HL-60 (cell line): ENCODE results near the gene ALX4.

Source experiments
- DNase-seq, 2 experiments: peaks; one replicate each; pipeline ENCODE4 v3.0.0-alpha.2; 2010 to 2020; ENCODE audit warnings: low read depth in 1 of 2, low spot score in 1 of 2
- H3K27ac ChIP-seq: fragments of 250-450 bp; sonication (Bioruptor Pico); replicated peaks from 2 replicates; pipeline ENCODE4 v1.5.1; 2020; ENCODE audit warnings: mild to moderate bottlenecking, moderate library complexity
- H3K27me3 ChIP-seq: fragments of 250-450 bp; sonication (Bioruptor Pico); 2 replicates; pipeline ENCODE4 v1.5.1; 2021; ENCODE audit warnings: mild to moderate bottlenecking, moderate library complexity; ENCODE audit not compliant: insufficient read depth, poor library complexity, severe bottlenecking
- H3K4me3 ChIP-seq: replicated peaks from 2 replicates; pipeline ENCODE4 v1.5.1; 2011; ENCODE audit warnings: mild to moderate bottlenecking, control low read depth, low read length; ENCODE audit not compliant: insufficient read depth
- CTCF ChIP-seq: IDR thresholded peaks from one replicate; pipeline ENCODE4 v1.5.1; 2011; ENCODE audit warnings: low read length, control low read depth, inconsistent platforms; ENCODE audit not compliant: insufficient read depth
- GABPA ChIP-seq: IDR thresholded peaks from 2 replicates; pipeline ENCODE4 v1.6.1; 2012; ENCODE audit warnings: low read depth
- POLR2AphosphoS5 ChIP-seq: IDR thresholded peaks from 2 replicates; pipeline ENCODE4 v1.6.1; 2012; ENCODE audit warnings: low read depth
- REST ChIP-seq: IDR thresholded peaks from 2 replicates; pipeline ENCODE4 v1.6.1; 2012; ENCODE audit warnings: low read depth; ENCODE audit not compliant: insufficient replicate concordance
- SPI1 ChIP-seq: IDR thresholded peaks from 2 replicates; pipeline ENCODE4 v1.6.1; 2012; ENCODE audit warnings: low read depth, mild to moderate bottlenecking, borderline replicate concordance

Gene ALX4

GRCh38 chr11:44318369-44318768 is 8.4 kb upstream of the ALX4 start:
- no peak for TF ChIP-seq POLR2AphosphoS5
- no peak for TF ChIP-seq REST
- no peak for TF ChIP-seq GABPA
- TF ChIP-seq SPI1 = no peak
- TF ChIP-seq CTCF = no peak
- peaks cover 97% of the 10 kb centered on the region for H3K27me3 ChIP-seq
- no peak for DNase-seq

GRCh38 chr11:44316659-44317240 is 6.8 kb upstream of the ALX4 start:
- no peak for DNase-seq
- H3K4me3 ChIP-seq = 0 out of 2 replicates have a peak overlapping the region, but pooled peaks have one; percentile 3
- TF ChIP-seq GABPA (no peak), POLR2AphosphoS5 (no peak), REST (no peak), CTCF (no peak), SPI1 (no peak)
- no peak overlapping the region for H3K27ac ChIP-seq
- H3K27me3 ChIP-seq = peaks cover 94% of the 10 kb centered on the region

More at GRCh38 chr11:44318369-44318768, 8.4 kb upstream of the ALX4 start:
- no peak overlapping the region for H3K27ac ChIP-seq
- H3K4me3 ChIP-seq = no peak overlapping the region

- H3K27ac ChIP-seq = no peak overlapping the region
- H3K4me3 ChIP-seq = no peak overlapping the region
- TF ChIP-seq SPI1 = no peak
- TF ChIP-seq POLR2AphosphoS5 = no peak
- no peak for TF ChIP-seq GABPA
- TF ChIP-seq CTCF = no peak
- peaks cover 94% of the 10 kb centered on the region for H3K27me3 ChIP-seq
- DNase-seq = no peak
These were observed 6.2 kb upstream of the ALX4 start for GRCh38 chr11:44315947-44316658.
